Neural progenitor cell (in vitro differentiated cells): Measurements from ENCODE around the gene OARD1. TPM values are rescaled to one million over a fixed set of nuclear protein-coding genes. Genes with fewer than 3 reads are reported as not detected.
A peak's percentile ranks its signal among the peaks of the same experiment; 100 is the strongest.

Source experiments
- DNase-seq: peaks from one replicate; pipeline ENCODE4 v3.0.0-alpha.2; 2016; ENCODE audit warnings: low spot score
- H2AFZ ChIP-seq: fragments of 200-600 bp; sonication (generic); replicated peaks from 2 replicates; pipeline ENCODE4 v1.6.1; 2016; ENCODE audit warnings: antibody characterized with exemption
- H3F3A ChIP-seq: fragments of 200-600 bp; sonication (generic); 2 replicates; pipeline ENCODE4 v1.6.1; 2016; ENCODE audit warnings: antibody characterized with exemption, low read depth
- H3K27ac ChIP-seq: fragments of 200-600 bp; sonication (generic); 2 replicates; pipeline ENCODE4 v1.5.1; 2016; ENCODE audit warnings: mild to moderate bottlenecking
- H3K27me3 ChIP-seq: fragments of 200-600 bp; sonication (generic); 2 replicates; pipeline ENCODE4 v1.6.1; 2016; ENCODE audit warnings: mild to moderate bottlenecking, moderate library complexity
- H3K36me3 ChIP-seq: fragments of 200-600 bp; sonication (generic); 2 replicates; pipeline ENCODE4 v1.5.1; 2016
- H3K4me1 ChIP-seq: fragments of 200-600 bp; sonication (generic); 2 replicates; pipeline ENCODE4 v1.6.1; 2016; ENCODE audit warnings: mixed run types
- H3K4me2 ChIP-seq: fragments of 200-600 bp; sonication (generic); 2 replicates; pipeline ENCODE4 v1.6.1; 2016
- H3K4me3 ChIP-seq: fragments of 200-600 bp; sonication (generic); 2 replicates; pipeline ENCODE4 v1.5.1; 2016
- H3K79me2 ChIP-seq: fragments of 200-600 bp; sonication (generic); 2 replicates; pipeline ENCODE4 v1.6.1; 2016; ENCODE audit warnings: low read depth
- H3K9ac ChIP-seq: fragments of 200-600 bp; sonication (generic); 2 replicates; pipeline ENCODE4 v1.6.1; 2016
- H3K9me3 ChIP-seq: fragments of 200-600 bp; sonication (generic); 2 replicates; pipeline ENCODE4 v1.5.1; 2016; ENCODE audit warnings: low read depth
- H4K20me1 ChIP-seq: fragments of 200-600 bp; sonication (generic); 2 replicates; pipeline ENCODE4 v1.6.1; 2016; ENCODE audit warnings: low read depth
- H3K27ac Mint-ChIP-seq: 3 replicates; pipeline ENCODE4 v1.8.0; 2021; ENCODE audit warnings: mixed read lengths
- H3K27me3 Mint-ChIP-seq: 2 replicates; pipeline ENCODE4 v1.8.0; 2022; ENCODE audit warnings: low read depth, mild to moderate bottlenecking, inconsistent platforms, moderate library complexity, mixed read lengths; ENCODE audit not compliant: insufficient read depth
- H3K36me3 Mint-ChIP-seq: 3 replicates; pipeline ENCODE4 v1.8.0; 2021; ENCODE audit warnings: mixed read lengths
- H3K4me1 Mint-ChIP-seq: 3 replicates; pipeline ENCODE4 v1.8.0; 2021; ENCODE audit warnings: mixed read lengths
- H3K4me3 Mint-ChIP-seq: 3 replicates; pipeline ENCODE4 v1.8.0; 2021; ENCODE audit warnings: mild to moderate bottlenecking, moderate library complexity, mixed read lengths
- H3K9me3 Mint-ChIP-seq: 3 replicates; pipeline ENCODE4 v1.8.0; 2020; ENCODE audit warnings: mixed read lengths
- CTCF ChIP-seq: fragments of 200-600 bp; sonication (generic); IDR thresholded peaks from 2 replicates; pipeline ENCODE4 v1.5.1; 2017; ENCODE audit warnings: antibody characterized with exemption, mild to moderate bottlenecking
- EZH2 ChIP-seq: fragments of 200-600 bp; sonication (generic); IDR thresholded peaks from 2 replicates; pipeline ENCODE4 v1.6.1; 2017; ENCODE audit warnings: antibody characterized with exemption, mild to moderate bottlenecking, moderate library complexity
- EZH2phosphoT487 ChIP-seq: fragments of 200-600 bp; sonication (generic); IDR thresholded peaks from 2 replicates; pipeline ENCODE4 v1.6.1; 2017; ENCODE audit warnings: antibody characterized with exemption
- total RNA-seq: library from RNA; depleted of rRNA; stranded (reverse); fragments of >200 nt; gene quantifications from 2 replicates; pipeline ENCODE4 v1.2.3, GENCODE V29; 2015; ENCODE audit warnings: low replicate concordance

OARD1 gene
- total RNA-seq, 1 donor from 2014 or later, result 67.9 TPM

GRCh38 chr6:41074692-41075436 lies 2.7 kb upstream of the OARD1 start:
- peaks cover 34% of the 10 kb centered on the region for H3F3A ChIP-seq
- peak overlapping the region; percentile 96 for H3K4me3 ChIP-seq
- H3K27me3 ChIP-seq, result no peaks in the 10 kb centered on the region
- Mint-ChIP-seq H3K36me3 (peaks cover 2% of the 10 kb centered on the region), H3K9me3 (no peaks in the 10 kb centered on the region), H3K27me3 (no peaks in the 10 kb centered on the region), H3K4me3 (peak overlapping the region; percentile 92), H3K27ac (peak overlapping the region; percentile 98), H3K4me1 (peaks cover 28% of the 10 kb centered on the region)
- H2AFZ ChIP-seq, result no peak overlapping the region
- peak overlapping the region; percentile 92 for H3K4me2 ChIP-seq
- peaks cover 81% of the 10 kb centered on the region for H3K79me2 ChIP-seq
- TF ChIP-seq EZH2phosphoT487 (no peak), EZH2 (no peak), CTCF (no peak)
- no peak overlapping the region for H3K9ac ChIP-seq
- H3K4me1 ChIP-seq, result peaks cover 37% of the 10 kb centered on the region
- H3K9me3 ChIP-seq, result no peaks in the 10 kb centered on the region
- no peak for DNase-seq
- H4K20me1 ChIP-seq, result peaks cover 56% of the 10 kb centered on the region
- no peak overlapping the region for H3K27ac ChIP-seq
- peaks cover 14% of the 10 kb centered on the region for H3K36me3 ChIP-seq

- H3K27ac ChIP-seq, result peak overlapping the region; percentile 97
- H3K4me3 ChIP-seq, result peak overlapping the region; percentile 96
- H3K9ac ChIP-seq, result peak overlapping the region; percentile 92
- peaks cover 14% of the 10 kb centered on the region for H3K36me3 ChIP-seq
- Mint-ChIP-seq H3K27me3 (no peaks in the 10 kb centered on the region), H3K36me3 (no peaks in the 10 kb centered on the region), H3K4me3 (peak overlapping the region; percentile 92), H3K27ac (peak overlapping the region; percentile 98), H3K4me1 (peaks cover 28% of the 10 kb centered on the region), H3K9me3 (no peaks in the 10 kb centered on the region)
- TF ChIP-seq EZH2 (no peak), CTCF (no peak), EZH2phosphoT487 (no peak)
- H3K79me2 ChIP-seq, result peaks cover 73% of the 10 kb centered on the region
- no peak overlapping the region for H2AFZ ChIP-seq
- H3K9me3 ChIP-seq, result no peaks in the 10 kb centered on the region
- peak; percentile 22 for DNase-seq
- peaks cover 37% of the 10 kb centered on the region for H3K4me1 ChIP-seq
- H3K4me2 ChIP-seq, result peak overlapping the region; percentile 92
- no peaks in the 10 kb centered on the region for H3K27me3 ChIP-seq
- peaks cover 54% of the 10 kb centered on the region for H4K20me1 ChIP-seq
- peaks cover 34% of the 10 kb centered on the region for H3F3A ChIP-seq
Observed at GRCh38 chr6:41073968-41074691, 2.0 kb upstream of the OARD1 start.

GRCh38 chr6:41073203-41073967 lies 1.2 kb upstream of the OARD1 start:
- Mint-ChIP-seq H3K4me1 (peaks cover 28% of the 10 kb centered on the region), H3K27ac (peak overlapping the region; percentile 98), H3K36me3 (no peaks in the 10 kb centered on the region), H3K4me3 (peak overlapping the region; percentile 92), H3K9me3 (no peaks in the 10 kb centered on the region), H3K27me3 (no peaks in the 10 kb centered on the region)
- peaks cover 46% of the 10 kb centered on the region for H4K20me1 ChIP-seq
- H3F3A ChIP-seq, result peaks cover 34% of the 10 kb centered on the region
- no peaks in the 10 kb centered on the region for H3K27me3 ChIP-seq
- peak overlapping the region; percentile 92 for H3K4me2 ChIP-seq
- peaks cover 9% of the 10 kb centered on the region for H3K36me3 ChIP-seq
- H3K4me1 ChIP-seq, result peaks cover 37% of the 10 kb centered on the region
- peak overlapping the region; percentile 96 for H3K4me3 ChIP-seq
- H3K79me2 ChIP-seq, result peaks cover 66% of the 10 kb centered on the region
- H3K9me3 ChIP-seq, result no peaks in the 10 kb centered on the region
- peak; percentile 92 for DNase-seq
- H2AFZ ChIP-seq, result no peak overlapping the region
- peak overlapping the region; percentile 97 for H3K27ac ChIP-seq
- H3K9ac ChIP-seq, result peak overlapping the region; percentile 92
- peak; percentile 57 for TF ChIP-seq CTCF
- no peak for TF ChIP-seq EZH2phosphoT487
